ENCODE results near the gene RBM26.

RBM26 gene

GRCh38 chr13:79423801-79424642 lies 18.0 kb upstream of the RBM26 start:
- H3K9ac ChIP-seq (ENCODE audit: low read depth, low read length, poor library complexity) = no peak overlapping the region
- H3K36me3 ChIP-seq (replicated peaks in 1 of 2; ENCODE audit: control insufficient read depth in 2 of 2, insufficient read depth in 2 of 2, low read length in 2 of 2) = peaks cover 0 to 3% of the 10 kb centered on the region in 2 donors
- H3K27me3 ChIP-seq (ENCODE audit: control insufficient read depth in 3 of 3, insufficient read depth in 3 of 3, low read depth in 1 of 3, low read length in 3 of 3) = peaks cover 0 to 11% (median 0%) of the 10 kb centered on the region in 3 experiments
- H2AK5ac ChIP-seq (ENCODE audit: low read depth, low read length) = no peak overlapping the region
- H2BK12ac ChIP-seq (ENCODE audit: low read length) = no peak overlapping the region
- H2BK5ac ChIP-seq (ENCODE audit: low read length) = no peak overlapping the region
- no CpG with 5 or more reads among the region's 2 CpGs for WGBS, 2 donors (ENCODE audit: extremely low coverage in 2 of 2, insufficient read length in 2 of 2, insufficient replicate concordance in 1 of 2)
- no peak overlapping the region for H4K8ac ChIP-seq (ENCODE audit: low read depth, low read length)
- no peak overlapping the region for H3K27ac ChIP-seq (replicated peaks; ENCODE audit: low read length)
- no peak overlapping the region for H3K4ac ChIP-seq (ENCODE audit: low read length)
- no peak overlapping the region for H2BK120ac ChIP-seq (ENCODE audit: low read depth, low read length)
- no peaks in the 10 kb centered on the region for H3K9me3 ChIP-seq (replicated peaks in 1 of 2; ENCODE audit: control insufficient read depth in 2 of 2, insufficient read depth in 1 of 2, low read depth in 1 of 2, low read length in 2 of 2)
- no peak overlapping the region for H3K23ac ChIP-seq (ENCODE audit: low read depth, low read length, poor library complexity)
- peaks cover 0 to 13% of the 10 kb centered on the region in 2 donors for H3K4me1 ChIP-seq (ENCODE audit: control insufficient read depth in 2 of 2, insufficient read depth in 1 of 2, low read depth in 1 of 2, low read length in 2 of 2)
- no peak overlapping the region for H3K4me3 ChIP-seq (ENCODE audit: low read length in 2 of 2)
- no peak overlapping the region for H3K4me2 ChIP-seq (ENCODE audit: insufficient read depth, low read length, poor library complexity, severe bottlenecking)
- H3K14ac ChIP-seq (ENCODE audit: low read length) = no peak overlapping the region
- no peak overlapping the region for H3K18ac ChIP-seq (ENCODE audit: low read length)
- H2AFZ ChIP-seq (ENCODE audit: low read length) = no peak overlapping the region
- no peak overlapping the region for H2BK15ac ChIP-seq (ENCODE audit: low read length)
- no peak for DNase-seq (ENCODE audit: low spot score)
- no peaks in the 10 kb centered on the region for H3K79me1 ChIP-seq (ENCODE audit: low read depth, low read length)
- H4K91ac ChIP-seq (ENCODE audit: low read depth, low read length, poor library complexity) = no peak overlapping the region

DNA sequence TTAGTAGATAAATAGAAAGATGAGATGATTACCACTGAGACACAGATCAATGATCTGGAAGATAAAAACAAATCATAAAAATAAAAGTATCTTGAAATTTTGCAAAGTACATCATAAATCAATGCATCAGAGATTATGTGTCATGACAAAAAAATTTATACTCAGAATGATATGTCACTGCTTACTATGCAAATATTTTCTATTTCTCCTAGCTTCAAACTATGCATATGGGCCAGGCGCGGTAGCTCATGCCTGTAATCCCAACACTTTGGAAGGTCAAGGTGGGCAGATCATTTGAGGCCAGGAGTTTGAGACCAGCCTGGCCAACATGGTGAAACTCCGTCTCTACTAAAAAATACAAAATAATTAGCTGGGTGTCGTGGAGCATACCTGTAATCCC lies 17.3 kb upstream of the RBM26 start:
- Histone ChIP-seq H4K8ac (ENCODE audit: low read depth, low read length) (no peak overlapping the region), H3K4me2 (ENCODE audit: insufficient read depth, low read length, poor library complexity, severe bottlenecking) (no peak overlapping the region), H3K4ac (ENCODE audit: low read length) (no peak overlapping the region), H2AFZ (ENCODE audit: low read length) (no peak overlapping the region), H4K91ac (ENCODE audit: low read depth, low read length, poor library complexity) (no peak overlapping the region), H3K18ac (ENCODE audit: low read length) (no peak overlapping the region), H3K9me3 (replicated peaks in 1 of 2; ENCODE audit: control insufficient read depth in 2 of 2, insufficient read depth in 1 of 2, low read depth in 1 of 2, low read length in 2 of 2) (no peaks in the 10 kb centered on the region), H3K27ac (replicated peaks; ENCODE audit: low read length) (no peak overlapping the region), H2BK5ac (ENCODE audit: low read length) (no peak overlapping the region), H3K36me3 (replicated peaks in 1 of 2; ENCODE audit: control insufficient read depth in 2 of 2, insufficient read depth in 2 of 2, low read length in 2 of 2) (peaks cover 0 to 3% of the 10 kb centered on the region in 2 donors), H3K9ac (ENCODE audit: low read depth, low read length, poor library complexity) (no peak overlapping the region), H2BK120ac (ENCODE audit: low read depth, low read length) (no peak overlapping the region), H3K4me3 (ENCODE audit: low read length in 2 of 2) (no peak overlapping the region), H2AK5ac (ENCODE audit: low read depth, low read length) (no peak overlapping the region), H3K27me3 (ENCODE audit: control insufficient read depth in 3 of 3, insufficient read depth in 3 of 3, low read depth in 1 of 3, low read length in 3 of 3) (peaks cover 0 to 5% (median 0%) of the 10 kb centered on the region in 3 experiments), H3K4me1 (ENCODE audit: control insufficient read depth in 2 of 2, insufficient read depth in 1 of 2, low read depth in 1 of 2, low read length in 2 of 2) (peaks cover 0 to 10% of the 10 kb centered on the region in 2 donors), H2BK12ac (ENCODE audit: low read length) (no peak overlapping the region), H3K79me1 (ENCODE audit: low read depth, low read length) (no peaks in the 10 kb centered on the region), H3K23ac (ENCODE audit: low read depth, low read length, poor library complexity) (no peak overlapping the region), H3K14ac (ENCODE audit: low read length) (no peak overlapping the region), H2BK15ac (ENCODE audit: low read length) (no peak overlapping the region)
- WGBS, 2 donors (ENCODE audit: extremely low coverage in 2 of 2, insufficient read length in 2 of 2, insufficient replicate concordance in 1 of 2) = no CpG with 5 or more reads among the region's 4 CpGs
- DNase-seq (ENCODE audit: low spot score) = no peak

GRCh38 chr13:79419365-79419764 lies 13.3 kb upstream of the RBM26 start:
- H3K27ac ChIP-seq (replicated peaks; ENCODE audit: low read length) = no peak overlapping the region
- no peak overlapping the region for H4K91ac ChIP-seq (ENCODE audit: low read depth, low read length, poor library complexity)
- peaks cover 2 to 9% of the 10 kb centered on the region in 2 donors for H3K36me3 ChIP-seq (replicated peaks in 1 of 2; ENCODE audit: control insufficient read depth in 2 of 2, insufficient read depth in 2 of 2, low read length in 2 of 2)
- H3K4ac ChIP-seq (ENCODE audit: low read length) = no peak overlapping the region
- H3K27me3 ChIP-seq (ENCODE audit: control insufficient read depth in 3 of 3, insufficient read depth in 3 of 3, low read depth in 1 of 3, low read length in 3 of 3) = no peaks in the 10 kb centered on the region
- H2AFZ ChIP-seq (ENCODE audit: low read length) = no peak overlapping the region
- no peak overlapping the region for H3K23ac ChIP-seq (ENCODE audit: low read depth, low read length, poor library complexity)
- no peaks in the 10 kb centered on the region for H3K4me1 ChIP-seq (ENCODE audit: control insufficient read depth in 2 of 2, insufficient read depth in 1 of 2, low read depth in 1 of 2, low read length in 2 of 2)
- no peak overlapping the region for H3K4me2 ChIP-seq (ENCODE audit: insufficient read depth, low read length, poor library complexity, severe bottlenecking)
- H2AK5ac ChIP-seq (ENCODE audit: low read depth, low read length) = no peak overlapping the region
- H4K8ac ChIP-seq (ENCODE audit: low read depth, low read length) = no peak overlapping the region
- H3K14ac ChIP-seq (ENCODE audit: low read length) = no peak overlapping the region
- no peak overlapping the region for H3K9ac ChIP-seq (ENCODE audit: low read depth, low read length, poor library complexity)
- no peak for DNase-seq (ENCODE audit: low spot score)
- no peak overlapping the region for H3K18ac ChIP-seq (ENCODE audit: low read length)
- H3K4me3 ChIP-seq (ENCODE audit: low read length in 2 of 2) = no peak overlapping the region
- no peak overlapping the region for H2BK120ac ChIP-seq (ENCODE audit: low read depth, low read length)
- no peak overlapping the region for H2BK5ac ChIP-seq (ENCODE audit: low read length)
- no CpG with 5 or more reads among the region's 1 CpG for WGBS, 2 donors (ENCODE audit: extremely low coverage in 2 of 2, insufficient read length in 2 of 2, insufficient replicate concordance in 1 of 2)
- no peak overlapping the region for H2BK15ac ChIP-seq (ENCODE audit: low read length)
- H3K79me1 ChIP-seq (ENCODE audit: low read depth, low read length) = no peaks in the 10 kb centered on the region
- no peak overlapping the region for H2BK12ac ChIP-seq (ENCODE audit: low read length)
- H3K9me3 ChIP-seq (replicated peaks in 1 of 2; ENCODE audit: control insufficient read depth in 2 of 2, insufficient read depth in 1 of 2, low read depth in 1 of 2, low read length in 2 of 2) = no peaks in the 10 kb centered on the region

- no peak overlapping the region for H4K8ac ChIP-seq (ENCODE audit: low read depth, low read length)
- no peaks in the 10 kb centered on the region for H3K79me1 ChIP-seq (ENCODE audit: low read depth, low read length)
- no peak overlapping the region for H2BK5ac ChIP-seq (ENCODE audit: low read length)
- no peak for DNase-seq (ENCODE audit: low spot score)
- H3K18ac ChIP-seq (ENCODE audit: low read length) = no peak overlapping the region
- H3K14ac ChIP-seq (ENCODE audit: low read length) = no peak overlapping the region
- H3K4ac ChIP-seq (ENCODE audit: low read length) = no peak overlapping the region
- H2BK120ac ChIP-seq (ENCODE audit: low read depth, low read length) = no peak overlapping the region
- H3K9me3 ChIP-seq (replicated peaks in 1 of 2; ENCODE audit: control insufficient read depth in 2 of 2, insufficient read depth in 1 of 2, low read depth in 1 of 2, low read length in 2 of 2) = no peaks in the 10 kb centered on the region
- H3K4me1 ChIP-seq (ENCODE audit: control insufficient read depth in 2 of 2, insufficient read depth in 1 of 2, low read depth in 1 of 2, low read length in 2 of 2) = no peaks in the 10 kb centered on the region
- H3K27ac ChIP-seq (replicated peaks; ENCODE audit: low read length) = no peak overlapping the region
- H2AK5ac ChIP-seq (ENCODE audit: low read depth, low read length) = no peak overlapping the region
- H3K9ac ChIP-seq (ENCODE audit: low read depth, low read length, poor library complexity) = no peak overlapping the region
- no peak overlapping the region for H2BK12ac ChIP-seq (ENCODE audit: low read length)
- H2BK15ac ChIP-seq (ENCODE audit: low read length) = no peak overlapping the region
- no peak overlapping the region for H2AFZ ChIP-seq (ENCODE audit: low read length)
- no peak overlapping the region for H3K4me2 ChIP-seq (ENCODE audit: insufficient read depth, low read length, poor library complexity, severe bottlenecking)
- peaks cover 3 to 9% of the 10 kb centered on the region in 2 donors for H3K36me3 ChIP-seq (replicated peaks in 1 of 2; ENCODE audit: control insufficient read depth in 2 of 2, insufficient read depth in 2 of 2, low read length in 2 of 2)
- H4K91ac ChIP-seq (ENCODE audit: low read depth, low read length, poor library complexity) = no peak overlapping the region
- H3K23ac ChIP-seq (ENCODE audit: low read depth, low read length, poor library complexity) = no peak overlapping the region
- H3K27me3 ChIP-seq (ENCODE audit: control insufficient read depth in 3 of 3, insufficient read depth in 3 of 3, low read depth in 1 of 3, low read length in 3 of 3) = no peaks in the 10 kb centered on the region
- no peak overlapping the region for H3K4me3 ChIP-seq (ENCODE audit: low read length in 2 of 2)
Measured at GRCh38 chr13:79417741-79418140, 11.7 kb upstream of the RBM26 start.

Measured in neuronal stem cell (in vitro differentiated cells).